HEK293T (cell line): Measurements from ENCODE around the gene SMIM24.

Experiments
- CTCF ChIA-PET: fragments of 350-600 bp; formaldehyde crosslinking; extraction: SDS; loops from one replicate; lab custom pipeline; 2021; ENCODE audit warnings: antibody characterized with exemption, inconsistent platforms; lab: Yijun Ruan, JAX
- POLR2A ChIA-PET: fragments of 350-600 bp; formaldehyde crosslinking; extraction: SDS; loops from one replicate; lab custom pipeline; 2020; ENCODE audit warnings: antibody characterized with exemption, inconsistent platforms; lab: Yijun Ruan, JAX
- DNase-seq: peaks from one replicate; pipeline ENCODE4 v3.0.0; 2012; ENCODE audit warnings: mixed read lengths; ENCODE audit errors: extremely low spot score
- ARNT ChIP-seq: fragments of 450-650 bp; IDR thresholded peaks from 2 replicates; pipeline ENCODE4 v1.6.1; 2017; ENCODE audit warnings: mild to moderate bottlenecking
- BHLHE40 ChIP-seq: fragments of 450-650 bp; IDR thresholded peaks from 2 replicates; pipeline ENCODE4 v1.6.1; 2016; ENCODE audit warnings: mild to moderate bottlenecking, moderate library complexity, borderline replicate concordance
- CTBP1 ChIP-seq: fragments of 450-650 bp; IDR thresholded peaks from 2 replicates; pipeline ENCODE4 v1.6.1; 2016; ENCODE audit warnings: borderline replicate concordance
- ELF4 ChIP-seq: fragments of 450-650 bp; IDR thresholded peaks from 2 replicates; pipeline ENCODE4 v1.6.1; 2017; ENCODE audit warnings: antibody characterized with exemption
- FOXA1 ChIP-seq: fragments of 450-650 bp; IDR thresholded peaks from 2 replicates; pipeline ENCODE4 v1.6.1; 2016; ENCODE audit warnings: mild to moderate bottlenecking
- FOXK2 ChIP-seq: fragments of 450-650 bp; IDR thresholded peaks from 2 replicates; pipeline ENCODE4 v1.6.1; 2016; ENCODE audit warnings: mild to moderate bottlenecking
- FOXM1 ChIP-seq: fragments of 450-650 bp; IDR thresholded peaks from 2 replicates; pipeline ENCODE4 v1.6.1; 2017; ENCODE audit warnings: mild to moderate bottlenecking, borderline replicate concordance
- HDGF ChIP-seq: fragments of 450-650 bp; IDR thresholded peaks from 2 replicates; pipeline ENCODE4 v1.6.1; 2017; ENCODE audit warnings: antibody characterized with exemption, borderline replicate concordance
- L3MBTL2 ChIP-seq: fragments of 450-650 bp; conservative IDR thresholded peaks from 2 replicates; pipeline ENCODE4 v1.6.1; 2016; ENCODE audit warnings: mild to moderate bottlenecking
- LEF1 ChIP-seq: fragments of 450-650 bp; IDR thresholded peaks from 2 replicates; pipeline ENCODE4 v1.6.1; 2017; ENCODE audit warnings: mild to moderate bottlenecking, borderline replicate concordance
- NFRKB ChIP-seq: fragments of 450-650 bp; IDR thresholded peaks from 2 replicates; pipeline ENCODE4 v1.6.1; 2016; ENCODE audit warnings: mild to moderate bottlenecking, moderate library complexity
- SP1 ChIP-seq: fragments of 450-650 bp; IDR thresholded peaks from 2 replicates; pipeline ENCODE4 v1.6.1; 2017
- SUZ12 ChIP-seq: fragments of 450-650 bp; IDR thresholded peaks from 2 replicates; pipeline ENCODE4 v1.6.1; 2016; ENCODE audit warnings: mild to moderate bottlenecking
- TARDBP ChIP-seq: fragments of 450-650 bp; IDR thresholded peaks from 2 replicates; pipeline ENCODE4 v1.6.1; 2016
- ZNF384 ChIP-seq: fragments of 450-650 bp; IDR thresholded peaks from 2 replicates; pipeline ENCODE4 v1.6.1; 2016
- TF ChIP-seq, protein P1 (sequence below): fragments of 450-650 bp; IDR thresholded peaks from 2 replicates; pipeline ENCODE4 v1.6.1; 2016

The SMIM24 gene

DNA sequence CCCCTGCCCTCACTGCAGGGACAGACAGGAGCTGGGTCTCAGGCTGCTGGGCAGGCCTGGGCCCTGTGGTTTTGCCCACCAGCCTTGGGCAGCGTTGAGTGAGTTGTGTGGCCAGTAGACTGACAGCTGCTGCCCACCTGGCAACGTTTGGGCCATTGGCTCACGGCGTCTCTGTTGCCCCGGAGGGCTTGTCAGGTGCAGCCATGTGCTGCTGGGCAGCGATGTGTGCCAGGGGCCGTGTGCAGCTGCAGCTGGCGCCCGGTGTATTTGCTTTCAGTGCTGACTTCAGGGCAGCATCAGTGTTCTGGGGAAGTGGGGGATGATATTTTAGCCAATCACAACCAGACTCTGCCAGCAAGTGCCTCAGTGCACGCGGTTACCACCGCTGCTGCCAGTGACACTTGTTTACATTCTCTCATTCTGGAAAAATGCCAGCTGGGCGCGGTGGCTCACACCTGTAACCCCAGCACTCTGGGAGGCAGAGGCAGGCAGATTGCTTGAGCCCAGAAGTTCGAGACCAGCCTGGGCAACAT, 36.4 kb upstream of the SMIM24 start:
- ChIA-PET POLR2A (no interaction called here), CTCF (no interaction called here)
- TF ChIP-seq L3MBTL2 (no peak), ZNF384 (no peak), ELF4 (no peak), LEF1 (no peak), NFRKB (no peak), SUZ12 (no peak), FOXM1 (no peak), BHLHE40 (no peak), CTBP1 (no peak), FOXA1 (no peak), HDGF (no peak), SP1 (no peak), ARNT (no peak), FOXK2 (no peak), TARDBP (no peak)
- TF ChIP-seq, protein P1, sequence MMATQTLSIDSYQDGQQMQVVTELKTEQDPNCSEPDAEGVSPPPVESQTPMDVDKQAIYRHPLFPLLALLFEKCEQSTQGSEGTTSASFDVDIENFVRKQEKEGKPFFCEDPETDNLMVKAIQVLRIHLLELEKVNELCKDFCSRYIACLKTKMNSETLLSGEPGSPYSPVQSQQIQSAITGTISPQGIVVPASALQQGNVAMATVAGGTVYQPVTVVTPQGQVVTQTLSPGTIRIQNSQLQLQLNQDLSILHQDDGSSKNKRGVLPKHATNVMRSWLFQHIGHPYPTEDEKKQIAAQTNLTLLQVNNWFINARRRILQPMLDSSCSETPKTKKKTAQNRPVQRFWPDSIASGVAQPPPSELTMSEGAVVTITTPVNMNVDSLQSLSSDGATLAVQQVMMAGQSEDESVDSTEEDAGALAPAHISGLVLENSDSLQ, result no peak
- DNase-seq, result no peak

DNA sequence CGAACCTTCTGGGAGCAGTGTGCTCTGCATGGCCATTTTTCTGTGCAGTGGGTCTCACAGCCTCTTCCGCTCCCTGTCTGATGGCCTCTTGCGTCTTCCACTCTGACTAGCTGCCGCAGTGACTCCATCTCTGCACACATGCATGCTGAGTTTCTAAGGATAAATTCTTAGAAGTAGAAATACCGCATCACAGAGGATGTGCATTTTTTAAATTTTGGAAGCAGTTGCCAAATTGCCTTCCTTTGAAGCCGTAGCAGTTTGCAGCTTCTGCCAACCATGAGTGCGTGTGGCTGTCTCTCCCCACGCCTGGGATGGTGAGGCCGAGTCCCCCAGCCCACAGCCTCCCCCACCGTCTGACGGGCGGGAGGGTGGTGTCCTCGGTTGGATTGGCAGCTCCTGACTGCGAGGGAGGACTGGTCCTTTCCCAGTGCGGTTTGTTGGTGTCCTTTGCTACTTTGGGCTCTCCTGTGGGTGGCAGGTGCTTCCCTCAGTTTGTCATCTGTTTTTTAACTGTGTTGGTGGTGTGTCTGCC, 35.6 kb upstream of the SMIM24 start:
- POLR2A ChIA-PET, result no interaction called here
- no peak for DNase-seq

GRCh38 chr19:3514930-3515329, 34.6 kb upstream of the SMIM24 start:
- ChIA-PET POLR2A (no interaction called here), CTCF (no interaction called here)
- DNase-seq, result no peak
- TF ChIP-seq BHLHE40, result no peak

More for the DNA sequence above, 35.6 kb upstream of the SMIM24 start:
- CTCF ChIA-PET, result no interaction called here
- no peak for TF ChIP-seq ARNT
- TF ChIP-seq BHLHE40, result no peak
- no peak for TF ChIP-seq FOXM1
- no peak for TF ChIP-seq ELF4
- TF ChIP-seq HDGF, result no peak
- TF ChIP-seq SP1, result no peak
- no peak for TF ChIP-seq ZNF384
- no peak for TF ChIP-seq SUZ12
- TF ChIP-seq LEF1, result no peak
- no peak for TF ChIP-seq L3MBTL2
- no peak for TF ChIP-seq TARDBP
- TF ChIP-seq FOXK2, result no peak
- no peak for TF ChIP-seq CTBP1
- TF ChIP-seq, protein P1, result no peak
- TF ChIP-seq NFRKB, result no peak

GRCh38 chr19:3513229-3514140, 33.2 kb upstream of the SMIM24 start:
- CTCF ChIA-PET, result no interaction called here
- TF ChIP-seq LEF1 (no peak), ELF4 (no peak), SP1 (no peak)
- POLR2A ChIA-PET, result interaction anchor here (1.2 kb wide), 1 partner anchor 13 kb away, joined by 3 read pairs; the partner anchor contains the start of gene DOHH
- DNase-seq, result no peak

- DNase-seq, result no peak
- ChIA-PET POLR2A (interaction anchor here (1.2 kb wide), 1 partner anchor 12 kb away, joined by 3 read pairs; the partner anchor contains the start of gene DOHH), CTCF (no interaction called here)
- TF ChIP-seq ZNF384 (no peak), TARDBP (no peak), FOXK2 (no peak), FOXA1 (no peak), HDGF (no peak), FOXM1 (no peak), SP1 (no peak), BHLHE40 (no peak), ELF4 (no peak), CTBP1 (no peak)
- TF ChIP-seq, protein P1, result no peak
Measured at GRCh38 chr19:3512562-3513228, 32.4 kb upstream of the SMIM24 start.
